GM12891 (cell line): Measurements from ENCODE around the gene DACH2.

Experiments used
- POLR2A ChIP-seq: IDR thresholded peaks from 2 replicates; pipeline ENCODE4 v1.6.1; 2011; ENCODE audit warnings: low read depth, low read length, control low read depth
- POLR2AphosphoS5 ChIP-seq: IDR thresholded peaks from 2 replicates; pipeline ENCODE4 v1.6.1; 2011; ENCODE audit warnings: low read depth, low read length, control low read depth
- TAF1 ChIP-seq: IDR thresholded peaks from 2 replicates; pipeline ENCODE4 v1.6.1; 2011; ENCODE audit warnings: low read depth, low read length, control low read depth

DNA sequence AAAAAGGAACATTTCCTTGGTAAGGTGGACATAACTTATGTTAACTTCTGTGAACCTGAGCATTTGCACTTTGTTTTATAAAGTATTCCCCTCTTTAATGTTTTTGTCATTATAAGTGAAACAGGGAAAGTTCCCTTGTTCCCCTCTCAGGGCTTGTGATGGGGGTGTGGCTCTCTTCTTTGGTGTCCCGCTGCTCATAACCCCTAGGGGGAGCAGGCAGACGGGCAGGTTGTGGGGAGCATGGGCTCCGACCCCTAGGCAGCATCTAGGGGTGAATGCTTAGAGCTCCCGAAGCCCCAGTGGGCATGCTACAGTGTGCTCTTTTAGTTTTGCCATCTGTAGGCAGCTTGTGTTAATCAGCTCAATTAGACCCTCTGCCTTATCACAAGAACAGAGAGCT, 200.4 kb downstream of the DACH2 start:
- TF ChIP-seq POLR2A, result no peak
- TF ChIP-seq POLR2AphosphoS5, result no peak
- TF ChIP-seq TAF1, result no peak
